Hepatocyte (in vitro differentiated cells): ENCODE results near the gene PPP1R17. TPM values are rescaled to one million over a fixed set of nuclear protein-coding genes. Genes with fewer than 3 reads are reported as not detected.

Experiments used
- DNase-seq: peaks from one replicate; pipeline ENCODE4 v3.0.0-alpha.2; 2016; ENCODE audit warnings: low spot score
- H2AFZ ChIP-seq: fragments of 200-600 bp; sonication (generic); 2 replicates; pipeline ENCODE4 v1.6.0; 2016; ENCODE audit warnings: antibody characterized with exemption, mild to moderate bottlenecking
- H3K27ac ChIP-seq: fragments of 200-600 bp; sonication (generic); 2 replicates; pipeline ENCODE4 v1.5.1; 2016; ENCODE audit warnings: mild to moderate bottlenecking
- H3K27me3 ChIP-seq: fragments of 200-600 bp; sonication (generic); 2 replicates; pipeline ENCODE4 v1.6.1; 2016
- H3K36me3 ChIP-seq: fragments of 200-600 bp; sonication (generic); replicated peaks from 2 replicates; pipeline ENCODE4 v1.5.1; 2016; ENCODE audit warnings: low read depth; ENCODE audit not compliant: insufficient read depth
- H3K4me1 ChIP-seq: fragments of 200-600 bp; sonication (generic); 2 replicates; pipeline ENCODE4 v1.5.1; 2016; ENCODE audit warnings: mild to moderate bottlenecking, moderate library complexity; ENCODE audit not compliant: insufficient read depth
- H3K4me2 ChIP-seq: fragments of 200-600 bp; sonication (generic); 2 replicates; pipeline ENCODE4 v1.6.0; 2016
- H3K4me3 ChIP-seq: fragments of 200-600 bp; sonication (generic); 2 replicates; pipeline ENCODE4 v1.5.1; 2016; ENCODE audit warnings: mild to moderate bottlenecking
- H3K79me2 ChIP-seq: fragments of 200-600 bp; sonication (generic); 2 replicates; pipeline ENCODE4 v1.6.0; 2017; ENCODE audit warnings: mild to moderate bottlenecking
- H3K9me2 ChIP-seq: fragments of 200-600 bp; sonication (generic); replicated peaks from 2 replicates; pipeline ENCODE4 v1.6.0; 2017; ENCODE audit warnings: mild to moderate bottlenecking; ENCODE audit not compliant: insufficient read depth
- H3K9me3 ChIP-seq: fragments of 200-600 bp; sonication (generic); 2 replicates; pipeline ENCODE4 v1.5.1; 2016; ENCODE audit warnings: low read depth, mild to moderate bottlenecking
- H4K20me1 ChIP-seq: fragments of 200-600 bp; sonication (generic); 2 replicates; pipeline ENCODE4 v1.6.0; 2016; ENCODE audit warnings: mild to moderate bottlenecking; ENCODE audit not compliant: insufficient read depth, poor library complexity, severe bottlenecking
- CTCF ChIP-seq: fragments of 200-600 bp; sonication (generic); IDR thresholded peaks from 2 replicates; pipeline ENCODE4 v1.5.1; 2016; ENCODE audit warnings: antibody characterized with exemption, mild to moderate bottlenecking; ENCODE audit not compliant: poor library complexity
- EZH2 ChIP-seq: fragments of 200-600 bp; sonication (generic); IDR thresholded peaks from 2 replicates; pipeline ENCODE4 v1.6.1; 2016; ENCODE audit warnings: antibody characterized with exemption, mild to moderate bottlenecking, borderline replicate concordance
- EZH2phosphoT487 ChIP-seq: fragments of 200-600 bp; sonication (generic); IDR thresholded peaks from one replicate; pipeline ENCODE4 v1.6.1; 2018; ENCODE audit warnings: antibody characterized with exemption, mild to moderate bottlenecking, low read depth, moderate library complexity; ENCODE audit not compliant: unreplicated experiment, severe bottlenecking
- WGBS: methylation state at CpG from one replicate; pipeline ENCODE4 v1.1.6; 2016; ENCODE audit warnings: low lambda C conversion rate; ENCODE audit errors: missing lambda C conversion rate; 5-methylcytosine and 5-hydroxymethylcytosine counted together
- polyA plus RNA-seq: library from polyadenylated mRNA; unstranded; fragments of >200 nt; fragmentation: Nextera tagmentation; extraction: Ambion mirVana; gene quantifications from 2 replicates; pipeline ENCODE4 v1.2.1, GENCODE V29; 2016
- total RNA-seq: library from RNA; depleted of rRNA; stranded (reverse); fragments of >200 nt; gene quantifications from 2 replicates; pipeline ENCODE4 v1.2.3, GENCODE V29; 2014

The PPP1R17 gene
- total and polyA plus RNA-seq, 2 experiments from 2014 or later = not detected

GRCh38 chr7:31748084-31748483, 61.1 kb downstream of the PPP1R17 start:
- DNase-seq = no peak
- Histone ChIP-seq H3K4me1 (no peaks in the 10 kb centered on the region), H3K36me3 (no peaks in the 10 kb centered on the region), H3K27me3 (peaks cover 3% of the 10 kb centered on the region), H2AFZ (no peak overlapping the region), H3K4me3 (no peak overlapping the region), H3K4me2 (no peak overlapping the region), H3K27ac (peak overlapping the region; percentile 57), H3K9me2 (no peaks in the 10 kb centered on the region), H4K20me1 (no peaks in the 10 kb centered on the region), H3K79me2 (no peaks in the 10 kb centered on the region), H3K9me3 (no peaks in the 10 kb centered on the region)
- 76% methylated on average over 1 of the region's 1 CpG for WGBS
- TF ChIP-seq CTCF (no peak), EZH2 (no peak), EZH2phosphoT487 (no peak)

GRCh38 chr7:31751726-31752125, 64.7 kb downstream of the PPP1R17 start:
- WGBS = 82% methylated on average over 4 of the region's 4 CpGs
- Histone ChIP-seq H3K36me3 (no peaks in the 10 kb centered on the region), H3K4me2 (no peak overlapping the region), H3K27ac (no peak overlapping the region), H3K4me1 (no peaks in the 10 kb centered on the region), H3K9me3 (no peaks in the 10 kb centered on the region), H4K20me1 (no peaks in the 10 kb centered on the region), H3K4me3 (no peak overlapping the region), H3K27me3 (no peaks in the 10 kb centered on the region), H2AFZ (no peak overlapping the region), H3K9me2 (no peaks in the 10 kb centered on the region), H3K79me2 (no peaks in the 10 kb centered on the region)
- DNase-seq = no peak
- TF ChIP-seq EZH2 = no peak

Other genes with a start within 250 kb of the PPP1R17 start
- 0.36 TPM in 1 of 2 replicates, not detected in the other for gene ITPRID1, start 173.1 kb upstream of the PPP1R17 start, total RNA-seq
- 0.06 and 0.71 TPM in 2 replicates for gene ITPRID1, start 173.1 kb upstream of the PPP1R17 start, polyA plus RNA-seq